Measurements from ENCODE around the gene RAX.

DNA sequence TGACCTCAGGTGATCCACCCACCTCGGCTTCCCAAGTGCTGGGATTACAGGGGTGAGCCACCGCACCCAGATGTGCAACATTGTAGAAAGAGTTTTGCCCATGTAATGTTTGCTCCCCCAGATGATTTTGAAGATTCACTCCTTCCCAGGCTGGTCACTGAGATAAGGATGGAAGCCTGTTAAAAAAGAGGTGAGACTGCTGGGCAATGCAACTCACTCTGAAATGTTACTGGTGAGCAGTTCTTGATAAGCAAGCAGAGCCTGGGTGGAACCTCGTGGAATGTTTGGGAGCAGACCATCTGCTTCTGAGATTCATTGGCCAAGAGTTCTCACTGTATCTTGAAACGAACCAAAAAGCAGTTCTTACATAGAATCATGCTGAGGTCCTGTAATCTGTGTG lies 33.6 kb downstream of the RAX start:
- TF ChIP-seq AR (CRISPR knock-in tag; IDR thresholded peaks at IDR 0.05) = no peak
- TF ChIP-seq CTCF (IDR thresholded peaks at IDR 0.05) = no peak
- TF ChIP-seq ATF6 (CRISPR knock-in tag; IDR thresholded peaks at IDR 0.05) = no peak
- no peak for TF ChIP-seq FOXP1 (CRISPR knock-in tag; IDR thresholded peaks at IDR 0.05; ENCODE audit: borderline replicate concordance)
- no peak for TF ChIP-seq ZBTB43 (CRISPR knock-in tag; IDR thresholded peaks at IDR 0.05)
- TF ChIP-seq, protein P1, sequence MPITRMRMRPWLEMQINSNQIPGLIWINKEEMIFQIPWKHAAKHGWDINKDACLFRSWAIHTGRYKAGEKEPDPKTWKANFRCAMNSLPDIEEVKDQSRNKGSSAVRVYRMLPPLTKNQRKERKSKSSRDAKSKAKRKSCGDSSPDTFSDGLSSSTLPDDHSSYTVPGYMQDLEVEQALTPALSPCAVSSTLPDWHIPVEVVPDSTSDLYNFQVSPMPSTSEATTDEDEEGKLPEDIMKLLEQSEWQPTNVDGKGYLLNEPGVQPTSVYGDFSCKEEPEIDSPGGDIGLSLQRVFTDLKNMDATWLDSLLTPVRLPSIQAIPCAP (CRISPR knock-in tag; IDR thresholded peaks at IDR 0.05) = no peak
- TF ChIP-seq TP53 (CRISPR knock-in tag; IDR thresholded peaks at IDR 0.05) = no peak
- TF ChIP-seq, protein P2, sequence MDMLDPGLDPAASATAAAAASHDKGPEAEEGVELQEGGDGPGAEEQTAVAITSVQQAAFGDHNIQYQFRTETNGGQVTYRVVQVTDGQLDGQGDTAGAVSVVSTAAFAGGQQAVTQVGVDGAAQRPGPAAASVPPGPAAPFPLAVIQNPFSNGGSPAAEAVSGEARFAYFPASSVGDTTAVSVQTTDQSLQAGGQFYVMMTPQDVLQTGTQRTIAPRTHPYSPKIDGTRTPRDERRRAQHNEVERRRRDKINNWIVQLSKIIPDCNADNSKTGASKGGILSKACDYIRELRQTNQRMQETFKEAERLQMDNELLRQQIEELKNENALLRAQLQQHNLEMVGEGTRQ (CRISPR knock-in tag; IDR thresholded peaks at IDR 0.05) = no peak
- TF ChIP-seq ZNF423 (CRISPR knock-in tag; IDR thresholded peaks at IDR 0.05) = no peak
